OCI-LY7 (cell line): Measurements from ENCODE around the gene SHISA5.

Experiments used
- CTCF ChIP-seq: fragments of 200-600 bp; sonication (generic); conservative IDR thresholded peaks from 2 replicates; pipeline ENCODE4 v1.5.1; 2014; ENCODE audit warnings: mild to moderate bottlenecking, antibody characterized with exemption, low read length, moderate library complexity, mixed read lengths
- EZH2phosphoT487 ChIP-seq: fragments of 200-600 bp; sonication (generic); IDR thresholded peaks from 2 replicates; pipeline ENCODE4 v1.6.1; 2018; ENCODE audit warnings: low read depth, borderline replicate concordance, mild to moderate bottlenecking, mixed run types, antibody characterized with exemption, low read length, moderate library complexity, mixed read lengths

GRCh38 chr3:48465237-48465530, 38.8 kb downstream of the SHISA5 start:
- TF ChIP-seq CTCF (no peak), EZH2phosphoT487 (no peak)
